MM.1S (cell line): ENCODE measurements around the gene SPATA9.

Experiments used
- CTCF ChIP-seq: fragments of 300-600 bp; sonication (generic); IDR thresholded peaks from 2 replicates; pipeline ENCODE4 v1.5.1; 2016; ENCODE audit warnings: antibody characterized with exemption, low read length, mixed read lengths
- EZH2 ChIP-seq: fragments of 300-600 bp; sonication (generic); optimal IDR thresholded peaks from 2 replicates; pipeline ENCODE3; 2017; ENCODE audit warnings: low read depth, mild to moderate bottlenecking, antibody characterized with exemption, low read length, mixed read lengths

DNA sequence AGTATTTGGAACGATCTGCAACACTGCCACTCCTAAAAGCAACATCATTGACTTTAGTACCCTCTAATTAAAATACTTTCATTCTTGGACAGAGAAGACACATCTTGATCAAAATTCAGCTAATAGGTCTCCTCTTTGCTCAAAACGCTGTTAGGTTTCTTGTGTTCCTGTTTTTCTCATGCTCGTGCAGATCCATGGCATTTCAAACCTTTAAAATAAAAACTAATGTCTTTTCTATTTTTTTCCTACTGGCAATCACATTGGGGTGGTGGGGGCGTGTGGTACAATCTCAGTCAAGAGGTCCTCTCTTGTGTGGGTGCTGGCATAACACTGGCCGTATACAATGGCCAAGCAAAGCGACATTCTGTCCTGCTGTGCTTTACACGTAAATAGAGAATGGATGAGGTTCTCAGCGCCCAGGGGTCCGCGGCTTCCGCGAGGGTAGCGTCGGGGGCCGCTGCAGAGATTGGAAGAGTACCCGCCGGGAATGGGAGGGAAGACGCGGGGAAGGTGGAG, 63.2 kb downstream of the SPATA9 start:
- TF ChIP-seq EZH2 (no peak), CTCF (no peak)
